NCI-H128 (cell line): ENCODE results near the gene KRT73.
"Not testable (repeated sequence)": the region's sequence is repeated elsewhere in the genome, so short reads cannot be mapped to it uniquely, and the experiment has no call there.

ENCODE experiments used
- DNase-seq: peaks from one replicate; lab custom pipeline; 2025; ENCODE audit not compliant: unreplicated experiment; lab: John Stamatoyannopoulos, UW

KRT73 gene

GRCh38 chr12:52603314-52603713 is 15.0 kb downstream of the KRT73 start:
- no peak for DNase-seq

GRCh38 chr12:52602552-52602951 is 15.8 kb downstream of the KRT73 start:
- no peak for DNase-seq

- no peak for DNase-seq
Observed at GRCh38 chr12:52601671-52602070, 16.7 kb downstream of the KRT73 start.

GRCh38 chr12:52600941-52601481 is 17.3 kb downstream of the KRT73 start, which contains the start of gene KRT72:
KRT72 (minus strand) TSS chr12:52601463; CDS start chr12:52601452, 11 bp downstream.
- DNase-seq: no peak

- DNase-seq: no peak
Observed at GRCh38 chr12:52600475-52600874, 17.9 kb downstream of the KRT73 start.

- no peak for DNase-seq
Observed at GRCh38 chr12:52600071-52600470, 18.3 kb downstream of the KRT73 start.

- no peak for DNase-seq
Observed at GRCh38 chr12:52598966-52599365, 19.4 kb downstream of the KRT73 start.

GRCh38 chr12:52594237-52594636 is 24.1 kb downstream of the KRT73 start:
- not testable (repeated sequence) for DNase-seq

GRCh38 chr12:52591521-52591920 is 26.8 kb downstream of the KRT73 start:
- no peak for DNase-seq

GRCh38 chr12:52590021-52590420 is 28.3 kb downstream of the KRT73 start:
- no peak for DNase-seq

GRCh38 chr12:52587563-52587962 is 30.8 kb downstream of the KRT73 start:
- no peak for DNase-seq

- DNase-seq: no peak
Observed at GRCh38 chr12:52585946-52586345, 32.4 kb downstream of the KRT73 start.

- DNase-seq: no peak
Observed at GRCh38 chr12:52585066-52585465, 33.3 kb downstream of the KRT73 start.

- no peak for DNase-seq
Observed at GRCh38 chr12:52584156-52584682, 34.1 kb downstream of the KRT73 start.

GRCh38 chr12:52582971-52583456 is 35.3 kb downstream of the KRT73 start:
- peak; percentile 39 for DNase-seq

GRCh38 chr12:52582486-52582885 is 35.9 kb downstream of the KRT73 start:
- DNase-seq: no peak

GRCh38 chr12:52581481-52581880 is 36.9 kb downstream of the KRT73 start:
- no peak for DNase-seq

GRCh38 chr12:52581066-52581465 is 37.3 kb downstream of the KRT73 start:
- no peak for DNase-seq

GRCh38 chr12:52580496-52580895 is 37.9 kb downstream of the KRT73 start:
- DNase-seq: no peak

- no peak for DNase-seq
Observed at GRCh38 chr12:52579468-52580465, 38.6 kb downstream of the KRT73 start.

GRCh38 chr12:52578469-52578868 is 39.9 kb downstream of the KRT73 start:
- no peak for DNase-seq

GRCh38 chr12:52577316-52577715 is 41.0 kb downstream of the KRT73 start:
- no peak for DNase-seq
